HG03060 (cell line): ENCODE measurements around the gene LRP8.
"Not testable (repeated sequence)": the region's sequence is repeated elsewhere in the genome, so short reads cannot be mapped to it uniquely, and the experiment has no call there.

ENCODE experiments used
- ATAC-seq: cut with Tn5 transposase; IDR thresholded peaks from one replicate; pipeline ENCODE4 v1.9.1; 2021; ENCODE audit warnings: low read depth, moderate number of reproducible peaks; ENCODE audit not compliant: unreplicated experiment

The LRP8 gene

GRCh38 chr1:53286955-53287354, 40.9 kb downstream of the LRP8 start:
- no peak for ATAC-seq

GRCh38 chr1:53285969-53286760, 41.7 kb downstream of the LRP8 start:
- no peak for ATAC-seq

GRCh38 chr1:53285546-53285945, 42.3 kb downstream of the LRP8 start:
- ATAC-seq, result no peak

- ATAC-seq, result no peak
These were observed 43.4 kb downstream of the LRP8 start for GRCh38 chr1:53284224-53285020.

- ATAC-seq, result not testable (repeated sequence)
These were observed 44.7 kb downstream of the LRP8 start for GRCh38 chr1:53283156-53283555.

- ATAC-seq, result no peak
These were observed 46.7 kb downstream of the LRP8 start for GRCh38 chr1:53281133-53281532.

- no peak for ATAC-seq
These were observed 47.4 kb downstream of the LRP8 start for GRCh38 chr1:53280496-53280895.

- no peak for ATAC-seq
These were observed 48.3 kb downstream of the LRP8 start for GRCh38 chr1:53279296-53280200.

GRCh38 chr1:53278298-53278725, 49.6 kb downstream of the LRP8 start:
- ATAC-seq, result no peak

GRCh38 chr1:53277326-53277725, 50.5 kb downstream of the LRP8 start:
- no peak for ATAC-seq

- ATAC-seq, result no peak
These were observed 51.0 kb downstream of the LRP8 start for GRCh38 chr1:53276902-53277281.

GRCh38 chr1:53276153-53276901, 51.5 kb downstream of the LRP8 start:
- ATAC-seq, result no peak

- ATAC-seq, result no peak
These were observed 52.3 kb downstream of the LRP8 start for GRCh38 chr1:53275566-53275965.

GRCh38 chr1:53274541-53275185, 53.2 kb downstream of the LRP8 start:
- ATAC-seq, result no peak

GRCh38 chr1:53274026-53274425, 53.8 kb downstream of the LRP8 start:
- no peak for ATAC-seq

- ATAC-seq, result no peak
These were observed 54.3 kb downstream of the LRP8 start for GRCh38 chr1:53273526-53273925.

- no peak for ATAC-seq
These were observed 55.5 kb downstream of the LRP8 start for GRCh38 chr1:53272349-53272748.

GRCh38 chr1:53271446-53272090, 56.3 kb downstream of the LRP8 start:
- ATAC-seq, result no peak

- ATAC-seq, result no peak
These were observed 57.0 kb downstream of the LRP8 start for GRCh38 chr1:53270873-53271272.
